Measurements from ENCODE around the gene KIF3C. TPM values are rescaled to one million over a fixed set of nuclear protein-coding genes. Genes with fewer than 3 reads are reported as not detected.

The KIF3C gene
- total and polyA plus RNA-seq, 10 of the 15 experiments (the other 5 are each of a cell fraction or from before 2014, with no cell fraction given) = 0.10 to 0.63 (median 0.46) TPM

DNA sequence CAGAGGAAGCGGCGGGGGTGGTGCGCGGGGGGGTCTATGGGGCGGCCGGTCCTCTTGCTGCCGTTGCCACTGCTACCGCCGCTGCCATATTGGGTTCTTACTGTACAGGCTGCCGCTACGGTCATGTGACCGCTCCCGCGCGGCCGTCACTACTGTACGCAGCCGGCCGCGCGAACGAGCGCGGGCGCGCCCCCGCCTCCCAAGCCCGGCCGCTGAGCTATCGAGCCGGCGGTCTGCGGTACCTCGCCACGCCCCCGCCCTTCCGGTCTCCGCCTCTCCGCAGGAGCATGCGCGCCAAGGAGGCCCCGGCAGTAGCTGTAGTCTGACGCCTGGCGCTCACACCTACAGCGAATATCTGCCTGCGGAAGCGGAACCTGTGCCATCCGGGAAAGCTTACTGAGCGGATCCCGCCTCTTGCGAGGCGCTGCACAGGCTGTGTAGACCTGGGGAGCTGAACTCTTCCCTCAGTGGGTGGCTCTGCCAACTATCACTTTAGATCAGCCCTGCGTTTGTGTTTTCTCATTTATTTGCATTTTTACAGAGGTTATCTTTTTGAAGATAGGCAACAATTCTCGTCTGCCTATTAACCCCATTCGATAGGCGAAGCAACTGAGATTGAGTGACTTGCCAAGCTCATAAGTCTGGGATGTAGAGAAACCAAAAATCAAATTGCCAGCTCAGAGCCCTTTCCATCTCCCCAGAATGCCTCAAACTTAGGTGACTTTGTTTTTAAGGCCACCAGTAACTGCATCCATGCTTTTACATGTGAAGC lies 103.8 kb downstream of the KIF3C start, which contains the start of gene ASXL2 (continued):
- TF ChIP-seq, protein P1, sequence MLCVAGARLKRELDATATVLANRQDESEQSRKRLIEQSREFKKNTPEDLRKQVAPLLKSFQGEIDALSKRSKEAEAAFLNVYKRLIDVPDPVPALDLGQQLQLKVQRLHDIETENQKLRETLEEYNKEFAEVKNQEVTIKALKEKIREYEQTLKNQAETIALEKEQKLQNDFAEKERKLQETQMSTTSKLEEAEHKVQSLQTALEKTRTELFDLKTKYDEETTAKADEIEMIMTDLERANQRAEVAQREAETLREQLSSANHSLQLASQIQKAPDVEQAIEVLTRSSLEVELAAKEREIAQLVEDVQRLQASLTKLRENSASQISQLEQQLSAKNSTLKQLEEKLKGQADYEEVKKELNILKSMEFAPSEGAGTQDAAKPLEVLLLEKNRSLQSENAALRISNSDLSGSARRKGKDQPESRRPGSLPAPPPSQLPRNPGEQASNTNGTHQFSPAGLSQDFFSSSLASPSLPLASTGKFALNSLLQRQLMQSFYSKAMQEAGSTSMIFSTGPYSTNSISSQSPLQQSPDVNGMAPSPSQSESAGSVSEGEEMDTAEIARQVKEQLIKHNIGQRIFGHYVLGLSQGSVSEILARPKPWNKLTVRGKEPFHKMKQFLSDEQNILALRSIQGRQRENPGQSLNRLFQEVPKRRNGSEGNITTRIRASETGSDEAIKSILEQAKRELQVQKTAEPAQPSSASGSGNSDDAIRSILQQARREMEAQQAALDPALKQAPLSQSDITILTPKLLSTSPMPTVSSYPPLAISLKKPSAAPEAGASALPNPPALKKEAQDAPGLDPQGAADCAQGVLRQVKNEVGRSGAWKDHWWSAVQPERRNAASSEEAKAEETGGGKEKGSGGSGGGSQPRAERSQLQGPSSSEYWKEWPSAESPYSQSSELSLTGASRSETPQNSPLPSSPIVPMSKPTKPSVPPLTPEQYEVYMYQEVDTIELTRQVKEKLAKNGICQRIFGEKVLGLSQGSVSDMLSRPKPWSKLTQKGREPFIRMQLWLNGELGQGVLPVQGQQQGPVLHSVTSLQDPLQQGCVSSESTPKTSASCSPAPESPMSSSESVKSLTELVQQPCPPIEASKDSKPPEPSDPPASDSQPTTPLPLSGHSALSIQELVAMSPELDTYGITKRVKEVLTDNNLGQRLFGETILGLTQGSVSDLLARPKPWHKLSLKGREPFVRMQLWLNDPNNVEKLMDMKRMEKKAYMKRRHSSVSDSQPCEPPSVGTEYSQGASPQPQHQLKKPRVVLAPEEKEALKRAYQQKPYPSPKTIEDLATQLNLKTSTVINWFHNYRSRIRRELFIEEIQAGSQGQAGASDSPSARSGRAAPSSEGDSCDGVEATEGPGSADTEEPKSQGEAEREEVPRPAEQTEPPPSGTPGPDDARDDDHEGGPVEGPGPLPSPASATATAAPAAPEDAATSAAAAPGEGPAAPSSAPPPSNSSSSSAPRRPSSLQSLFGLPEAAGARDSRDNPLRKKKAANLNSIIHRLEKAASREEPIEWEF (IDR thresholded peaks at IDR 0.05; ENCODE audit: insufficient replicate concordance, low read depth, low read length) = peak; percentile 51
- TF ChIP-seq BRCA1 (IDR thresholded peaks at IDR 0.05; ENCODE audit: low read depth, low read length) (no peak), CREB1 (IDR thresholded peaks at IDR 0.05; ENCODE audit: low read depth) (peak; percentile 54; the same call in 1 of the 2 replicates), IKZF2 (IDR thresholded peaks at IDR 0.05) (no peak; a peak in 1 of 4 replicates), ZNF217 (IDR thresholded peaks at IDR 0.05) (no peak), ZNF384 (IDR thresholded peaks at IDR 0.05; ENCODE audit: borderline replicate concordance, low read depth, low read length) (no peak), SIN3A (IDR thresholded peaks at IDR 0.05; ENCODE audit: low read depth, low read length) (peak; percentile 60; the same call in 1 of the 2 replicates), ZSCAN29 (IDR thresholded peaks at IDR 0.05) (peak; percentile 92), BACH1 (IDR thresholded peaks at IDR 0.05; ENCODE audit: borderline replicate concordance) (no peak; the same call in 1 of the 2 replicates), ZNF274 (IDR thresholded peaks at IDR 0.05; ENCODE audit: insufficient read depth, insufficient read length) (no peak), POLR2AphosphoS5 (IDR thresholded peaks at IDR 0.05; ENCODE audit: low read length) (peak; percentile 94), MEF2B (IDR thresholded peaks at IDR 0.05; ENCODE audit: partially characterized antibody, poor library complexity, severe bottlenecking) (no peak), ASH2L (IDR thresholded peaks at IDR 0.05; ENCODE audit: borderline replicate concordance, low read depth) (no peak), ESRRA (IDR thresholded peaks at IDR 0.05; ENCODE audit: low read length) (no peak), RB1 (IDR thresholded peaks at IDR 0.05; ENCODE audit: borderline replicate concordance) (peak; percentile 78; the same call in 1 of the 2 replicates), NFYA (IDR thresholded peaks at IDR 0.05; ENCODE audit: borderline replicate concordance, low read depth, low read length) (no peak), CBX3 (IDR thresholded peaks at IDR 0.05; ENCODE audit: borderline replicate concordance, low read depth) (no peak), MYB (IDR thresholded peaks at IDR 0.05; ENCODE audit: borderline replicate concordance, low read depth, low read length) (no peak)
- TF ChIP-seq, protein P2, sequence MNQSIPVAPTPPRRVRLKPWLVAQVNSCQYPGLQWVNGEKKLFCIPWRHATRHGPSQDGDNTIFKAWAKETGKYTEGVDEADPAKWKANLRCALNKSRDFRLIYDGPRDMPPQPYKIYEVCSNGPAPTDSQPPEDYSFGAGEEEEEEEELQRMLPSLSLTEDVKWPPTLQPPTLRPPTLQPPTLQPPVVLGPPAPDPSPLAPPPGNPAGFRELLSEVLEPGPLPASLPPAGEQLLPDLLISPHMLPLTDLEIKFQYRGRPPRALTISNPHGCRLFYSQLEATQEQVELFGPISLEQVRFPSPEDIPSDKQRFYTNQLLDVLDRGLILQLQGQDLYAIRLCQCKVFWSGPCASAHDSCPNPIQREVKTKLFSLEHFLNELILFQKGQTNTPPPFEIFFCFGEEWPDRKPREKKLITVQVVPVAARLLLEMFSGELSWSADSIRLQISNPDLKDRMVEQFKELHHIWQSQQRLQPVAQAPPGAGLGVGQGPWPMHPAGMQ (IDR thresholded peaks at IDR 0.05; ENCODE audit: borderline replicate concordance) = no peak
- TF ChIP-seq, protein P3, sequence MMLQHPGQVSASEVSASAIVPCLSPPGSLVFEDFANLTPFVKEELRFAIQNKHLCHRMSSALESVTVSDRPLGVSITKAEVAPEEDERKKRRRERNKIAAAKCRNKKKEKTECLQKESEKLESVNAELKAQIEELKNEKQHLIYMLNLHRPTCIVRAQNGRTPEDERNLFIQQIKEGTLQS (IDR thresholded peaks at IDR 0.05; ENCODE audit: borderline replicate concordance, extremely low read depth, low read depth, low read length) = peak; percentile 26; the same call in 1 of the 2 replicates

All from GM12878 (cell line).